Measurements from ENCODE around the gene NPC1L1.

The NPC1L1 gene

GRCh38 chr7:44541028-44541869 is at the start of gene NPC1L1:
NPC1L1 (minus strand) TSS chr7:44541330; CDS start chr7:44541259, 71 bp downstream.
- no peak for DNase-seq

- DNase-seq = no peak
Observed at GRCh38 chr7:44590910-44591309, 49.8 kb upstream of the NPC1L1 start.

GRCh38 chr7:44587843-44588711 is 46.9 kb upstream of the NPC1L1 start:
- DNase-seq = peak; percentile 15 to 59

DNA sequence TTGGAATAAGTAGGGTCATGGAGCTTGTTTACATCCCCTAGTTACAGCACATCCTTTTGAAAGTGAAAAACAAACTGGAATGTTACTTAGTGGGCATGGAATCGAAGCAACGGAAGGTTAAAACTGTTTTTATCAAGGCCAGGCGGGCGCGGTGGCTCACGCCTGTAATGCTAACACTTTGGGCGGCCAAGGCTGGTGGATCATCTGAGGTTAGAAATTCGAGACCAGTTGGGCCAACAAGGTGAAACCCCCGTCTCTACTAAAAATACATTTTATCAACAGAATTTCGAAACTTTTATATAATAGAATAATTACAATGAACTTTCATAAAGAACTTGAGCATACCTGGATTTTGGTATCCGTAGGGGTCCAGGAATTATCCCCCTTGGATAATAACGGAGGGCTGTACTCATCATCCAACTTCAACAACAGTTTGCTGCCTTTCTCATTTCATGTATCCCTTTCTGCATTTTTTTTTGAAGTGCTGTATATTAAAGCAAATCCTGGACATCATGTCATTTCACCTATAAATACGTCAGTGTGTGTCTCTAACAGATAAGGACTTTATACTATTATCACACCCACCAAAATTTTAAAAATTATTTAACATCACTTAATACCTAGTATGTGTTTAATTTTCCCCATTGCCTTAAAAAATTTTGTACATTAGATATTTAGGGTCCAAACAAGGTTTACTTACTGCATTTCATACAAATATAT is 42.2 kb upstream of the NPC1L1 start:
- DNase-seq = no peak

- DNase-seq = peak; percentile 99
Observed at GRCh38 chr7:44581879-44582603, 40.9 kb upstream of the NPC1L1 start, which contains the start of gene TMED4. TMED4 (minus strand) TSS chr7:44582231; CDS start chr7:44582206, 25 bp downstream.

DNA sequence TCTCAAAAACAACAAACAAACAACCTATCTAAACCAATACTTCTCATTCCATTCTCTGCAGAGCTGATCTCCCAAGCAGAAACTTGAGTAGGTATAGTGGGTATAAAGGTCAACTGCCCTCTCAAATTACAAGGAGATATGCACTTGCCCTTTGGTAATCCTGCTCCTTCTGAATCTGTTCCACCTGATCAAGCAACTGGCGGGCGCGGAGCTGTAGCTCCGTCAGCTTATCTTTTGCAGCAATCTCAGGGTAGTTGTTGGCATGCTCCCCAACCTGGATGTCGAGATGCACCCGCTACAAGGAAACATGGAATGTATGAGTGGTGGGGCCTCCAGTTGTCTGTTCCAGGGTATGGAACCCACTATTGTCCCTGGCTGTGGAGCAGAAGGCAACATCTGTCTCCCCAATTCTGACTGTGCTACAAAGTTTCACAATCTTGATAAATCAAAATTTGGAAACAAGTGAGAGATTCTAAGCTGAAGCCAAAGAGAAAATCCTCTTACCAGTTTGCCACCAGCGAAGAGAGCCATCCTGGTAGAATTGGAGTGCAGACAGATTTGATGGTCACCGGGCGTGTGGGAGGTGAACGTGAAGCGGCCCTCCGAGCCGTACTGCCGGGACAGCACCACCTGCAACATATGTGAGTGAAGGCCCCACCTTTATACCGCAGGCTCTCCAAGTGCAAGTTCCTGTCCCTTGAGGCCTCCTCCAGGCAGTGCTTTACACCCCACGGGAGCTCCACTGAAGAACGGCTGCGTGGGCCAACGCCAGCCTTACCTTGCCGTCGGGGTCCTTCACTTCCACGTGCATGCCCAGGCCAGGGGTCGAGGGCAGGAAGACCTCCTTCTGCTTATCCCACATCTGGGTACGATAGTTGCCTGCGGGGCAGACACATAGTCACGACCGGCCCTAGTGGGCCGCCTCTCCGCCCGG is 40.1 kb upstream of the NPC1L1 start:
- no peak for DNase-seq

- no peak for DNase-seq
Observed at GRCh38 chr7:44576228-44576627, 35.1 kb upstream of the NPC1L1 start.

GRCh38 chr7:44575054-44575453 is 33.9 kb upstream of the NPC1L1 start:
- no peak for DNase-seq

DNA sequence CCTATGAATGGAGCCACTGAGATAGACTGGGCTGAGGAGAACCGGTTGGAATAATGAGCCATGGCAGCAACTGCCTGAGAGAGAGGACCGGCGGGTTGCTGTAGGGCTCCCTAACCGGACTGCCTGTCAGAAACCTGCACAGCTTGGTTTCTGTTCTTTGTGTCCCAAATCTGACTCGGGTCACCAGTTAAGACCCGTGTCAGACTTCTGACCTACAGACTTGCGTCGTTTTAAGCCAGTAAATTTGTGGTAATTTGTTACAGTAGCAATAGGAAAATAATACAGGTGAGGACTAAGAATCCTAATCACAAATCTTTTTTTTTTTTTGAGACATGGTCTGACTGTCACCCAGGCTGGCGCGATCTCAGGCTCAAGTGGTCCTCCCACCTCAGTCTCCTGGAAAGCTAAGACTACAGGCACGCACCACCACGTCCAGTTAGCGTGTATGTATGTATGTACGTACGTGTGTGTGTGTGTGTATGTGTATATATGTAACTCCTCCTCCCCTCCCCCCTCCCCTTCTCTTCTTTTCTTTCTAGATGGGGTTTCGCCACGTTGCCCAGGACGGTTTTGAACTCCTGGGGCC is 33.2 kb upstream of the NPC1L1 start:
- DNase-seq = no peak

DNA sequence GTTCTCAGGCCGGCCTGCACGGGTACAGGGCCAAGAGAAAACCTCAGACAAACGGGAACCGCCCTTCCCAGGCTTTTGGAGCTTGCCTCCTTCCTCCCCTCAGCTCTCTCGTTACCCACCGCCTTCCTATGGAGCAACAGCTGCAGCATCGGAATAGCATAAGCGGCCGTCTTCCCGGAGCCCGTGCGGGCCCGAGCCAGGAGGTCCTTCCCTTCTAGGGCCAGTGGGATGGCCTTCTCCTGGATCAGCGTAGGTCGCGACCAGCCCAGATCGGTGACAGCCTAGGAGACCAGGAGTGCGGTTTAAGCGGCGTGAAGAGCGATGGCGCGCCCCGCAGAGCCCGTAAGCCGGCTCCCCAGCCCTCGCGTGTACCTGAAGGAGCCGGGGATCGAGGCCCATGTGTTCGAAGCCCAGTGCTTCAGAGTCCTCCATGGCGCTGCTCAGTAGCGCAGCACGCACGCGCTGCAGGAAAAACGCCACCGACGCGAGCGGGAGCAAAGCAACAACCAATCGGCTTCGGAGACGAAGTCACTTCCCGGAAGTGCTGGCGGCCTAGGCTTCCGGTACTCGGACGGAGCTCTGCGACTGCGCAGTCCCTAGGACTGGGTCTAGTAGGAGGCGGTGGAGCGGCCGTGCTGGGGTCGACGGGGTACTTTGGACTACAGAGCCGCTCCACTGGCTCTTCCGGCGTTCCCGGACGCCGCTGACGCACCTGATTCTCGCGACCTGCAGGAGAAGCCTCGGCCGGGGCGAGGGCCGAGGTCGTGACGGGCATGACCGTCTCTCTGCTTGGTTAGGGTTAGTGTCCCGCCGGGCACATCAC is 32.5 kb upstream of the NPC1L1 start, which contains the start of gene DDX56:
Gene DDX56, minus strand, starts transcription at position 445 of the 823 bp plus-strand sequence. Its CDS starts 13 bp downstream, at position 432.
- peak; percentile 91 to 94 for DNase-seq

DNA sequence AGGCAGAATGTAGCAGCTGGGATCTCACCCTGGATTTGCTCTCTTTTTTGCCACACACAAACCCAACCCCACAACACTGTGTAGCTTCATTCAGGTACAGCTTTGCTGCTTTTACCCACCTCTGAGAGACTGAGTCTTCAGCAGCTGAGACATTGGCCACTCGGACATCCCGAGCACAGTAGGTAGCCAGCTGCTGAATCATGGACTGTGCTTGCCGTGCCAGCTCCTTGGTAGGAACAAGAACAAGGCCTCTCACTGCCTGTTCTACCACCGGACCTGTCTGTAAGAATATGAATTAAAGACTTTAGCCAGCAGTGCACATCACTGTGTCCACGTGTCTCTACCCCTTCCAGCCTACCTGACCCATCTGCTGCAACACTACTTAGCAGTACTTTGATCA is 31.6 kb upstream of the NPC1L1 start:
- no peak for DNase-seq

- DNase-seq = no peak
Observed at GRCh38 chr7:44569959-44570358, 28.8 kb upstream of the NPC1L1 start.

DNA sequence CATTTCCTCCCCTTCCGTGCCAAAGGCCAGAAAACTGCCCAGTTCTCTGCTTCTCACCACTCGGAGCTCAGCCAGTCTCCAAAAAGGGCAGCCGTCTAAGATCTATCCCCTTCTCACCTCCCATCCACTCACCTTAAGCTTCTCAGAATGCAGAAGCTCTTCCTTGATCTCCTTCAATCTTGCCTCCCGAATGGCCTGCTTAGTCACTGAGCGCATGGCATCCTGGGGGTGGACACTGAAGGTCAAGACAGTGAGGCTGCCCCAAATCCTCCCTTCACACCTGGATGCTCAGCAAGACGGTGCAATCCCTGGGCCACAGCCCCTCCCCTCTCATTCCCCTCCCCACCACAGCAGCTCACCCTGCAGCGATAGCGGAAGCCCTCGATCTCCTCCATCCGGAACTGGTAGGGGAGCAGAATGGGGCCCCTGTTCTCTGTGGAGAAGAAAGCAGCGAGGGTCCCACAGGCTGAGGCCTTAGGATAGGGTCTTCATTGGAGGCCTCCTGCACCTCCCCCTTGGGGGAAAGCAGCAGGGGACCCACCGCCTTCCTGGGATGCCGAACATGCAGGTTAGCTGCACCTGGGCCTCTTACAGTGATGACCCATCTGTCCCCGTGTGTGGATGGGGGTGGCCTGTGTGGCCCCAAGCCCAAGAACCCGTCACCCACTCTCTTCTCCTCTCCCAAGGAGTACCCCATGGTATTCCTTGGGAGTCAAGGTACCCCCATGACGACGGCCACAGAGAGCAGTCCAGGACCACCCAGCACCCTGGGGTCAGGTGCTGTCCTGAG is 27.8 kb upstream of the NPC1L1 start:
- no peak for DNase-seq

DNA sequence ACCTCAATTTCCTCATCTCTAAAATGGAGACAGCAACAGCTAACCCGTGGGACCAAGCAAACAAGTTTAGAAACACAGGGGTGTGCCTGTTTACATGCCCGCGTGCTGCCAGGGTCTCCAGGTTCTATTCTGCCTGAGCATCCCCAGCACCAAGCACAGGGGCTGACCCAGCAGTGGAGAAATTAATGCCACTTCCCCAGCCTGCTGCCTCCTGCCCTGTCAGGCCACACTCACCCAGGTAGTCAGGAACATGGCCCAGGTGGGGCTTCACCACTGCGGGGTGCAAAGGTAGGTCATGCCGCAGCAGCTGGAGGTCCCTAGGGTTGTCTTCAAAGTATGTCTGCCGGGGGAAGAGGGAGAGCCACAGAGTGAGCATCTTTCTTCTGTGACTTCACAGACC is 26.8 kb upstream of the NPC1L1 start:
- no peak for DNase-seq

- no peak for DNase-seq
Observed at GRCh38 chr7:44566680-44567079, 25.6 kb upstream of the NPC1L1 start.

DNA sequence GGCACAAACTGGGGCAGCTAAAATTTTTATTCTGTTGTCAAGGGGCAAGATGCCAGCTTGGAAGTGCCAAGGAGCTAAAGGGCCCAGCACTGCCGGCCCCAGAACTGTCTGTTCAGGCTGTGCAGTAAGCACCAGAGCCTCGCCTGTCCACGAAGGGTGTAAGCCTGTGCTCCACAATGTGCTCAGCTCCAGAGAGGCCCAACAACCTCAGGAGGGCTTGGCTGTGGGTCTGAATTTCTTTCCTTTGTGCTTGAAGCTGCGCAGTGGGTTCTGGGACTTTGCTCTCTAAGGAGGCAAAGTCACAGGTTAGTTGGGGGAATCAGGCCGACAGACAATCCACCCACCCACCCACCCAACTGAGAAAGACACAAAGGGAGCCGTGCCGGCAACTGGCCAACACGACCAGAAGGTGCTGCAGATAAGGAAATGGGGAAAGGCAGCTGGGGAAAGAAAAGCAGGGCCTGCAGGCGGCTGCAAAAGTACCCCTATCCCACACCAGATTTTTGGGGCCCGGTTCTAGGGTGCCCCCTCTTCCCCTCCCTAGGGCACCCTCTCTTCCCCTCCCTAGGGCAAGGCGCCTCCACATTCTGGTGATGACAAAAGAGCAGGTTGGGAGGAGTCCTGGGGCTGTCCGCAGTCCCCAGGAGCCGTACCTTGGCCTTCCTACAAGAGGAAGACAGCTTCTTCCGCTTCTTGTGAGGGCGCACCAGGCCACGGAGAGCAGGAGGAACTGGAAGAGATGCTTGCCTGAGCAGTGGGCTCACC is 24.8 kb upstream of the NPC1L1 start:
- DNase-seq = no peak

- DNase-seq = peak; percentile 33 to 43
Observed at GRCh38 chr7:44565097-44565794, 24.1 kb upstream of the NPC1L1 start.
